Jurkat, Clone E6-1 (cell line): Measurements from ENCODE around the gene PRSS16. TPM values are rescaled to one million over a fixed set of nuclear protein-coding genes. Genes with fewer than 3 reads are reported as not detected.
"Not testable (repeated sequence)": the region's sequence is repeated elsewhere in the genome, so short reads cannot be mapped to it uniquely, and the experiment has no call there.

Source experiments
- DNase-seq: peaks from one replicate; pipeline ENCODE4 v3.0.0-alpha.2; 2011; ENCODE audit warnings: low read depth, low spot score
- H3K4me3 ChIP-seq: 2 replicates; pipeline ENCODE4 v1.5.1; 2011; ENCODE audit warnings: mild to moderate bottlenecking, low read length, control low read depth, moderate library complexity
- polyA plus RNA-seq: library from polyadenylated mRNA; unstranded; fragments of >200 nt; gene quantifications from one replicate; pipeline ENCODE4 v1.2.1, GENCODE V29; 2012; ENCODE audit warnings: missing spikeins; ENCODE audit not compliant: insufficient read length, insufficient read depth

PRSS16 gene
- 6.3 TPM for polyA plus RNA-seq

DNA sequence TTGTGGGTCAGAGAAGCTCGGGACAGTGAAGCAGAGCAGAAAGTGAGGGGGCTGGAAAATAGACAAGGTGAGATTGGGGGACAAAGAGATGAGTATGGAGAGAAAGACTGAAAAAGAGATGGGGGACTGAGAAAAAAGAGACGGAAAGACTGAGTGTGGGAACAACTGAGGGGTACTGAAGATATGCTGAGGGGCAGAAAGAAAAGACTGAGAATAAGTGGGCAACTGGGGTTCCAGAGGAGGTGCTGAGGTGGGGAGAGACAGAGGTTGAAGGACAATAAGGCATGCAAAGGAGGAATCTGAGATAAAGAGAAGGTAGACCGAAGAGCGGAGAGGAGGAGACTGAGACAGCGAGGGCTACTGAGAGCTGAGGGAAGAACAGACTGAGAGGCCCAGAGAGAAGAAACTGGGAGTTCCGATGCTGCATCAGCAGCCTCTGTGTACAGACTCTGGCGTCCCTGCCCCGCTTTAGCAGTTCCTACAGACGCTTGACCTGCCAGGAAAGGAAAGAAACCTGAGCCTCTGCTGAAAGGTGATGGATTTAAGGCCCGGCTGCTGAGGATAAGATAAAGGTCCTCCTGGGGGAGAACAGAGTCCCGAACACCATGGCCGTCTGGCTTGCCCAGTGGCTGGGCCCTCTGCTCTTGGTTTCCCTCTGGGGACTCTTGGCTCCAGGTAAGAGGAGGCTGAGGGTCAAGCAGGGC is at the start of gene PRSS16:
Gene PRSS16 (plus strand): TSS at position 569 of the 704 bp plus-strand sequence. CDS start 37 bp downstream, at position 606.
- H3K4me3 ChIP-seq, result no peak within 1 kb of the TSS
- DNase-seq, result no peak

DNA sequence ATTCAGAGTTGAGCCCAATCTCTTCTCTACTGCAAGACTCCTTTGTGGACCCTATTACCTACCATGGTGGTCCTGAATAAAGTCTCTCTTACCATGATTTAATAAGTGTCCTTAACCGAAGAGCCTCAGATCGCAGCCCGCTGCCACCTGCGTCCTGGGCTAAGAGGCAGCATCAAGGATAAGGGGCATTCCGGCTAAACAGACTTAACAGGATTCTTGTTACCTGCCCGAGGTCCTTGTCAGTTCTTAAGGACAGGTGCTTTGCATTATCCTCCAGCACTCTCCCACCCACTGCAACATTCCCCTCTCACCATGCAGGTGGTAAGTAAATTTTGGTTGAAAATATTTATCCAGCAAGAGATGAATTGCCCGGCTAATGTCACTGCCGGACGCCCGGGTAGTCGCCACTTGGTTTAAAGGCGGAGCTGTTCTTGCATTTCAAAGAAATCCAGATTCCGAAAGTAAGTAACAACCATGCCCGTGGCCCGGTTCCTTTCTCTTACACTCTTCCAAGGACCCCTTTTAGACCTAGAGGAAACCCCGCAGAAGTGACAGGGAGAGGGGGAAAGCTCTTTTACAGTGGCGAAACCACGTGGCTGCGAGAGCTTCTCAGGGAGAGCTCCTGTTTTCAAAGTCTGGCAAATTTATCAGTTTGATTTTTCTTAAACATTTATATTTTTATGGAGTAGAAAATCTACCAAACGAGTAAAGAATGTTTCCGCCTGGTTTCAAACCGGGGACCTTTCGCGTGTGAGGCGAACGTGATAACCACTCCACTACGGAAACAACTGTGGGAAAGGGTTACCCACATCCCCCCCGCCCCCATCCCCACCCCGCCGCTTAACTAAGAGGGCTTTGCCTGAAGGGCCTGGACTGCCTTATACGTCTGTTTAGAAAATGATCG is 41.9 kb upstream of the PRSS16 start:
- DNase-seq, result peak; percentile 61
- H3K4me3 ChIP-seq, result 0 out of 2 replicates have a peak overlapping the region, but pooled peaks have one; percentile 5

DNA sequence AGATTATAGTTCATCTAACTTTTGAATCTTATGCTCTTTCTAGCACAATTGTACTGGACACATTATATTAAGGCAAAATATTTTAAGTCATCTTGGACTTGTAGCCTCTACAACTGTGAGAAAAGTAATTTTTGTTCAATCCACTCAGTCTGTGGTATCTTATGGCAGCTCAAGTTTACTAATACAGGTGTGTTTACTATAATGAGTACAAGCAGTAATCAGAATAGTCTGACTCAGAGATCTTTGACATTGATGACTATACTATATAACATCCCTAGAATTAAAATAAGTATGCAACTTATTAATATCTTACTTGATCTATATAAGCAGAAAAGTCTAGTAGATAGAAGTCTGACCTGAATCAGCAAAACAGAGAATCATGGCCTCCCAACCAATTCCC is 40.7 kb upstream of the PRSS16 start:
- no peak for DNase-seq
- no peak overlapping the region for H3K4me3 ChIP-seq

GRCh38 chr6:27208042-27208441 is 39.5 kb upstream of the PRSS16 start:
- no peak for DNase-seq
- H3K4me3 ChIP-seq, result no peak overlapping the region

DNA sequence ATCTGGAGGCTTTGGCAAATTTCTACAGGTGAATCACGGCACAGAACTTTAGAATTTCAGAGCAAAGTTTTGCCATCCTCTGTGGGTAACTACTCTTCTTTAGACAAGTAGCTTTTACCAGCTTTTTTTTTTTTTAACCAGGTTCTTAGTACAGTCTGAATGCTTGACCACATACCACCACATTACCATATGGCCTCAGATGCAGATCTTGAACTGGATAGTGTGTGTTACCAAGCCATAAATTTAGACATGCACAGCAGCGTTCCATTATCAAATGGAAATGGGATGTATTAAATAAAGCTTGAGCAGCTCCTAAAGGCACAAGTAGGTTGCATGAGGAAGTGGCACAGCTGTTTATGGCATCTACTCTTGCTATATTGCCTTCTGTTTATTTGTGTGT is 38.3 kb upstream of the PRSS16 start:
- H3K4me3 ChIP-seq, result no peak overlapping the region
- no peak for DNase-seq

DNA sequence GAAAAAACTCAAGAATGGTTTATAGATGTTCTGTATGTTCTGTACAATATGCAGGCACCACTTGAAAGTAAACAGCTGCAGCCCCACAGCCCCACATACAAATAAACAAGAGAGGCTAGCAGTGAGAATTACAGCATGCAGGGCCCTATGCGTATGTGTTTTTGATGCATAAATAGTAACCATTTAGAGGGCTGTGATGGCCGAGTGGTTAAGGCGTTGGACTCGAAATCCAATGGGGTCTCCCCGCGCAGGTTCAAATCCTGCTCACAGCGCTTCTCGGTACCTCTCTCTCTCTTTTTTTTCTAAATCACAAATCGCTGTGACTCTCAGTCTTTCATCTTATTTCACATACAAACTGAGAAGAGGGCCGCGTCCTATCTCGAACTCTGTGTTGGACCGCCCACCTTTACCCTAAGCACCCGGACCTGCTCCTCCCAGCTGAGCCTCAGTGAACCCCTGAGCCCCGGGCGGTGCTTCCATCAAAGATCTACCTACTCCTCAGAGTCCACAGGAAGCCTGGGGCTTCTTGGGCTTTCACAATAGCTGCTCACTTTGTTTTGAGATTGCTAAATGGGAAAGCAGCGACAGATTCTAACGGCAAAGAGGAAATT is 37.7 kb upstream of the PRSS16 start:
- DNase-seq, result no peak
- no peak overlapping the region for H3K4me3 ChIP-seq

GRCh38 chr6:27213091-27213517 is 34.4 kb upstream of the PRSS16 start:
- H3K4me3 ChIP-seq, result not testable (repeated sequence)

GRCh38 chr6:27213544-27214125 is 33.9 kb upstream of the PRSS16 start:
- no peak for DNase-seq
- H3K4me3 ChIP-seq, result no peak overlapping the region

More at GRCh38 chr6:27213091-27213517, 34.4 kb upstream of the PRSS16 start:
- DNase-seq, result not testable (repeated sequence)

DNA sequence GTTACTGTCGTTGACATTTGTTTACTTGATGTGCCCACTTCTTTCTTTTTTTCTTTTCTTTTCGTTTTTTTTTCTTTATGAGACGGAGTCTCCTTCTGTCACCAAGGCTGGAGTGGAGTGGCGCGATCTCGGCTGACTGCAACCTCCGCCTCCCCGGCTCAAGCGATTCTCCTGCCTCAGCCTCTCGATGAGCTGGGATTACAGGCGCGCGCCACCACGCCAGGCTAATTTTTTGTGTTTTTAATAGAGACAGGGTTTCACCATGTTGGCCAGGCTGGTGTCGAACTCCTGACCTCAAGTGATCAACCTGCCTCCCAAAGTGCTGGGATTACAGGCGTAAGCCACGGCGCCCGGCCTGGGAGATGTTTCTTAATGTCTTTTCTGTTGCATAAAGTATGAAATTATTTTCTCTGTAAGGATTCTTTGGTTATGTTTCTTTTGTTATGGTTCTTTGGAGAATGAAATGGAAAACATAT is 33.3 kb upstream of the PRSS16 start:
- H3K4me3 ChIP-seq, result no peak overlapping the region
- DNase-seq, result no peak

- no peak for DNase-seq
- H3K4me3 ChIP-seq, result no peak overlapping the region
Observed at GRCh38 chr6:27216874-27217273, 30.6 kb upstream of the PRSS16 start.

DNA sequence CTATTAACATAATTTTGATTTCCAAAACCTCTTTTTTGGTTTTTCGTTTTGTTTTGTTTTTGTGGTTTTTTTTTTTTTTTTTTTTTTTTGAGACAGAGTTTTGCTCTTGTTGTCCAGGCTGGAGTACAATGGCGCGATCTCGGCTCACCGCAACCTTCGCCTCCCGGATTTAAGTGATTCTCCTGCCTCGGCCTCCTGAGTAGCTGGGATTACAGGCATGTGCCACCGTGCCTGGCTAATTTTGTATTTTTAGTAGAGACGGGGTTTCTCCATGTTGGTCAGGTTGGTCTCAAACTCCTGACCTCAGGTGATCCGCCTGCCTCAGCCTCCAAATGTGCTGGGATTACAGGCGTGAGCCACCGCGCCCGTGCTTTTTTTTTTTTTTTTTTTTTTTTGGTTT is 24.5 kb upstream of the PRSS16 start:
- DNase-seq, H3K4me3 ChIP-seq: not testable (repeated sequence)

DNA sequence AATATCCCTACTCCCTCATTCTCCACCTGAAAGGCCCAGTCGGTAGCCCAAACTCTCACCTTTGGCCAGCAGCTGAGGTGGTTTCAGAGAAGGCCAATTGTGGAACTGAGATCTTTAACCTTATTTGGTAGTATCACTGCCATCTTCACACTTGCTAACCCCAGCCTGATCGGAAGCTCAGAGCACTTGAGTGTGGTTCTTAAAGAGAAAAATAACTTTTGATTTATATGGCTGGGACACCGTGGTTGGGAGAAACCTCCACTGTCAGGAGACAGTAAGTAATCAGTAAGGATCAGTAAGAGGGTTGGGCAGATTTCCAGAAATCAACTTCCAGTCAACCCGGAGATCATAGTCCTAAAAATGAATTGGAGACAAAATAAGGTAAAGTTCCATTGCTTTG is 22.8 kb upstream of the PRSS16 start:
- DNase-seq, result no peak
- no peak overlapping the region for H3K4me3 ChIP-seq

DNA sequence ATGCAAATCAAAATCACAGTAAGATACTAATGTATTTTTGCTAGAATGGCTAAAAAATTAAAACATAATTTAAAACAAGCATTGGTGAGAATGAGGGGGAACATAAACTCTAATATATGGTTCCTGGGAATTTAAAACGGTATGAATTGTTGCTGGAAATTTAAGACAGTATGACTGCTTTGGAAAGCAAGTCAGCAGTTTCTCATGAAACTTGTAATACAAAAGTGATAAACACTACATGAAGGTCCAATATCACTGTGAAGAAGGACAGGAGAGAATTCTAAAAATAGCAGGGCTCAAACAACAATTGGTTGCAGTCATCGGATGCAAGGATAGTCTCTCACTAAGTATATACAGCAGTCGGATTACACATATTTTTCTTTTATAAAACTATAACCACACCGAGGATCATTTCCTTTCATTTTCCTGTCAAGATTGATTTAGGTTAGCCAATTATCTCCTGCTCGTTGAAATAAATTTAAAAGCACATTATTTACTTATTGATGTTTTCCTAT is 18.5 kb upstream of the PRSS16 start:
- H3K4me3 ChIP-seq, result no peak overlapping the region
- DNase-seq, result no peak

DNA sequence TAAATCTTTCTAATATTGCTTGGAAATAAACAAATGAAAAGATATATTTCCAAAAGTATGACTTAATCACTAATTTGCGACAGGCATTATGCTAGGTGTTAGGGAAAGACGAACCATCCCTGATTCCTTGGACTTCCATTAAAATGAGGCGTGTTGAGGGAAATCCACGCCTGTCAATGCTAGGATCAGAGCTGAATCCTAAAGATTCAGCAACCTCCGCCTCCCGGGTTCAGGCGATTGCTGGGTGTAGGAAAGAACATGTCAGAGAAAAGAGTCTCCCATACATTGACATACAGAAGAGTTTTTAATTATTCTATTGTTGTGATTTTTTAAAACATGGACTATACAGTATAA is 16.8 kb upstream of the PRSS16 start:
- no peak overlapping the region for H3K4me3 ChIP-seq

GRCh38 chr6:27234576-27234975 is 12.9 kb upstream of the PRSS16 start:
- no peak for DNase-seq
- no peak overlapping the region for H3K4me3 ChIP-seq

More for the DNA sequence above, 16.8 kb upstream of the PRSS16 start:
- no peak for DNase-seq

- no peak for DNase-seq
- H3K4me3 ChIP-seq, result no peak overlapping the region
Observed at GRCh38 chr6:27237089-27237803, 10.3 kb upstream of the PRSS16 start.

- H3K4me3 ChIP-seq, result no peak overlapping the region
- DNase-seq, result no peak
Observed at GRCh38 chr6:27238010-27238983, 9.2 kb upstream of the PRSS16 start.
